SK-N-MC (cell line): Measurements from ENCODE around the gene ATP9B.

Experiments
- EZH2 ChIP-seq: fragments of 200-600 bp; sonication (generic); IDR thresholded peaks from one replicate; pipeline ENCODE4 v1.6.1; 2017; ENCODE audit warnings: antibody characterized with exemption
- FOXP2 ChIP-seq: optimal IDR thresholded peaks from 2 replicates; pipeline ENCODE3; 2011; ENCODE audit warnings: mild to moderate bottlenecking, moderate library complexity; ENCODE audit not compliant: insufficient read depth; ENCODE audit errors: extremely low read length, control extremely low read depth
- POLR2AphosphoS5 ChIP-seq: IDR thresholded peaks from 2 replicates; pipeline ENCODE4 v1.6.1; 2012; ENCODE audit warnings: mild to moderate bottlenecking, low read depth, low read length, borderline replicate concordance

DNA sequence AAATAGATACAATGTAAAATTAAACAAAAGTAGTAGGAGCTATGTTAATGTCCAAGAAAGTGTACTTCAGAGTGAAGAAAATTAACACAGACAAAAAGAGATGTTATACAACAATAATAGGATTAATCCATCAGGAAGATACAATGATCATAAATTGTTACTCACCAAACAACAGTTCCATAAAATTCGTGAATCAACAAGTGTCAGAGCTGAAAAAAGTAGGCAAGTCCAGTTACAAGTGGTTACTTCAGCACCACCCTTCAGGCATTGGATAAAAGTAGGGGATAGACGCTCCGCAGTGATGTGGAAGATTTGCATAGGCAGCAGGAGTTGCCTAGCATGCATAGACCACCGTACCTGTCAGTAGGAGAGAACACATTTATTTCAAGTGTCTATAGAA lies 77.8 kb downstream of the ATP9B start:
- TF ChIP-seq POLR2AphosphoS5 = no peak
- TF ChIP-seq EZH2 = no peak
- TF ChIP-seq FOXP2 = no peak
